PC-3 (cell line): ENCODE data around the gene LBX2. TPM values are rescaled to one million over a fixed set of nuclear protein-coding genes. Genes with fewer than 3 reads are reported as not detected.
A peak's percentile ranks its signal among the peaks of the same experiment; 100 is the strongest.

Source experiments
- ATAC-seq: fragments of 200-7000 bp; cut with Tn5 transposase; 2 replicates; pipeline ENCODE4 v1.9.1; 2020; ENCODE audit warnings: mild to moderate bottlenecking, moderate library complexity
- BruUV-seq: library from RNA; stranded (reverse); fragments of 400-500 nt; replicated peaks from 2 replicates; lab custom pipeline; 2021; lab: Mats Ljungman, UMichigan
- CTCF ChIA-PET: fragments of 300-600 bp; sonication (Branson Sonifier 250); formaldehyde crosslinking; loops from one replicate; lab custom pipeline; 2022; ENCODE audit warnings: antibody characterized with exemption; lab: Charles Lee
- POLR2A ChIA-PET: fragments of 300-600 bp; sonication (Branson Sonifier 250); formaldehyde crosslinking; loops from one replicate; lab custom pipeline; 2022; ENCODE audit warnings: antibody characterized with exemption; ENCODE audit not compliant: unreplicated experiment; lab: Charles Lee
- DNase-seq: peaks from one replicate; pipeline ENCODE4 v3.0.0-alpha.2; 2015
- H2AFZ ChIP-seq: fragments of 300-600 bp; sonication (generic); 2 replicates; pipeline ENCODE4 v1.6.0; 2016; ENCODE audit warnings: antibody characterized with exemption, low read length
- H3F3A ChIP-seq: fragments of 300-600 bp; sonication (generic); one replicate; pipeline ENCODE4 v1.6.0; 2017; ENCODE audit warnings: antibody characterized with exemption, low read length, control low read depth, mild to moderate bottlenecking; ENCODE audit not compliant: unreplicated experiment
- H3K27ac ChIP-seq: fragments of 300-600 bp; sonication (generic); 2 replicates; pipeline ENCODE4 v1.5.1; 2016; ENCODE audit warnings: mild to moderate bottlenecking, low read length
- H3K27me3 ChIP-seq: fragments of 300-600 bp; sonication (generic); 2 replicates; pipeline ENCODE4 v1.6.1; 2016; ENCODE audit warnings: low read length, mixed read lengths
- H3K36me3 ChIP-seq: fragments of 300-600 bp; sonication (generic); 2 replicates; pipeline ENCODE4 v1.6.1; 2016; ENCODE audit warnings: low read depth, mixed run types, low read length, mixed read lengths
- H3K4me1 ChIP-seq: fragments of 300-600 bp; sonication (generic); 2 replicates; pipeline ENCODE4 v1.5.1; 2016; ENCODE audit warnings: low read length; ENCODE audit not compliant: insufficient read depth
- H3K4me2 ChIP-seq: fragments of 300-600 bp; sonication (generic); 2 replicates; pipeline ENCODE4 v1.6.0; 2016; ENCODE audit warnings: low read length
- H3K4me3 ChIP-seq: fragments of 300-600 bp; sonication (generic); 2 replicates; pipeline ENCODE4 v1.5.1; 2016; ENCODE audit warnings: mild to moderate bottlenecking, low read length, mixed read lengths
- H3K79me2 ChIP-seq: fragments of 300-600 bp; sonication (generic); 2 replicates; pipeline ENCODE4 v1.6.1; 2017; ENCODE audit warnings: low read length, mixed read lengths
- H3K9ac ChIP-seq: fragments of 300-600 bp; sonication (generic); 2 replicates; pipeline ENCODE4 v1.6.0; 2016; ENCODE audit warnings: mild to moderate bottlenecking, low read length
- H3K9me2 ChIP-seq: fragments of 300-600 bp; sonication (generic); replicated peaks from 2 replicates; pipeline ENCODE4 v1.6.1; 2016; ENCODE audit warnings: mixed run types, low read length, mixed read lengths
- H3K9me3 ChIP-seq: fragments of 300-600 bp; sonication (generic); 2 replicates; pipeline ENCODE4 v1.6.1; 2016; ENCODE audit warnings: low read length, mixed read lengths
- H4K20me1 ChIP-seq: fragments of 300-600 bp; sonication (generic); 2 replicates; pipeline ENCODE4 v1.6.1; 2016; ENCODE audit warnings: low read length, mixed read lengths
- EZH2 ChIP-seq: fragments of 300-600 bp; sonication (generic); IDR thresholded peaks from one replicate; pipeline ENCODE4 v1.6.1; 2017; ENCODE audit warnings: antibody characterized with exemption, mild to moderate bottlenecking, low read length; ENCODE audit not compliant: unreplicated experiment
- EZH2phosphoT487 ChIP-seq: fragments of 300-600 bp; sonication (generic); IDR thresholded peaks from 2 replicates; pipeline ENCODE4 v1.6.1; 2018; ENCODE audit warnings: mild to moderate bottlenecking, antibody characterized with exemption, low read length, borderline replicate concordance
- intact Hi-C: fragments of 100-400 bp; cut with micrococcal nuclease; formaldehyde crosslinking; loops from 2 replicates; pipeline ENCODE4 v1.9.0; 2023
- total RNA-seq: library from RNA; depleted of rRNA; stranded (reverse); fragments of >200 nt; gene quantifications from 2 replicates; pipeline ENCODE4 v1.2.3, GENCODE V29; 2014
- TF ChIP-seq, protein P1 (sequence below): fragments of 300-600 bp; sonication (generic); conservative IDR thresholded peaks from 2 replicates; pipeline ENCODE4 v1.5.1; 2017; ENCODE audit warnings: antibody characterized with exemption, low read depth, mild to moderate bottlenecking, low read length

Gene LBX2
- total RNA-seq, 1 experiment from 2014 or later = not detected

GRCh38 chr2:74546004-74546403 is 46.6 kb upstream of the LBX2 start:
- TF ChIP-seq, protein P1, sequence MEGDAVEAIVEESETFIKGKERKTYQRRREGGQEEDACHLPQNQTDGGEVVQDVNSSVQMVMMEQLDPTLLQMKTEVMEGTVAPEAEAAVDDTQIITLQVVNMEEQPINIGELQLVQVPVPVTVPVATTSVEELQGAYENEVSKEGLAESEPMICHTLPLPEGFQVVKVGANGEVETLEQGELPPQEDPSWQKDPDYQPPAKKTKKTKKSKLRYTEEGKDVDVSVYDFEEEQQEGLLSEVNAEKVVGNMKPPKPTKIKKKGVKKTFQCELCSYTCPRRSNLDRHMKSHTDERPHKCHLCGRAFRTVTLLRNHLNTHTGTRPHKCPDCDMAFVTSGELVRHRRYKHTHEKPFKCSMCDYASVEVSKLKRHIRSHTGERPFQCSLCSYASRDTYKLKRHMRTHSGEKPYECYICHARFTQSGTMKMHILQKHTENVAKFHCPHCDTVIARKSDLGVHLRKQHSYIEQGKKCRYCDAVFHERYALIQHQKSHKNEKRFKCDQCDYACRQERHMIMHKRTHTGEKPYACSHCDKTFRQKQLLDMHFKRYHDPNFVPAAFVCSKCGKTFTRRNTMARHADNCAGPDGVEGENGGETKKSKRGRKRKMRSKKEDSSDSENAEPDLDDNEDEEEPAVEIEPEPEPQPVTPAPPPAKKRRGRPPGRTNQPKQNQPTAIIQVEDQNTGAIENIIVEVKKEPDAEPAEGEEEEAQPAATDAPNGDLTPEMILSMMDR = no peak
- TF ChIP-seq EZH2phosphoT487 = no peak
- TF ChIP-seq EZH2 = no peak
- POLR2A ChIA-PET = no interaction called here
- intact Hi-C loops = no loop called here

DNA sequence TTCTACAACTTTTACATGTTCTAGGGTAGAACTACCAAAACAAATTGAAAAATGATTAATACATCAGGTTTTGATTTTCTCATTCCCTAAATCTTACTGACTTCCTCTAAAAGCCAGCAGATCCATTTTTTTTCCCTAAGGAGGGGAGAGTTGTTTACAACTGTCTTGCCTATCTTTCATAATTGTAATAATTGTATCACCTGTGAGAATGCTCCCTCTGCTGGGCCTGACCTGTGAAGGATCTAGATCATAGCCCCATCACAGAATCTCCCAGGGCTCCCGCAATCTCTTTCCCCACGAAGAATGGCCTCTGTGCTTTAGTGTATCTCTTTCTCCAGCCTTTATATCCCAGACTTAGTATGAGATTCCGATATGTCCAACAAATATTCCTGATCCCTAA is 45.2 kb upstream of the LBX2 start:
- POLR2A ChIA-PET = no interaction called here
- Histone ChIP-seq H3K9me2 (no peaks in the 10 kb centered on the region), H3K4me3 (no peak overlapping the region), H3K9ac (no peak overlapping the region), H3K4me1 (peaks cover 6% of the 10 kb centered on the region; the same call in 1 of the 2 replicates), H3K27ac (no peak overlapping the region), H3K4me2 (no peak overlapping the region), H2AFZ (no peak overlapping the region), H3K27me3 (no peaks in the 10 kb centered on the region), H3K79me2 (peaks cover 1% of the 10 kb centered on the region), H3K36me3 (no peaks in the 10 kb centered on the region), H3K9me3 (no peaks in the 10 kb centered on the region), H4K20me1 (no peaks in the 10 kb centered on the region), H3F3A (no peaks in the 10 kb centered on the region)
- BruUV-seq = no TSS peak
- CTCF ChIA-PET = no interaction called here
- intact Hi-C loops = no loop called here
- TF ChIP-seq EZH2phosphoT487 (no peak), EZH2 (no peak)
- TF ChIP-seq, protein P1 = peak; percentile 47
- ATAC-seq (peak; percentile 25; the same call in 1 of the 2 replicates), DNase-seq (peak; percentile 28)

More at GRCh38 chr2:74546004-74546403, 46.6 kb upstream of the LBX2 start:
- ATAC-seq (no peak), DNase-seq (no peak)
- no peaks in the 10 kb centered on the region for H3K36me3 ChIP-seq
- no peak overlapping the region for H3K4me2 ChIP-seq
- H3K79me2 ChIP-seq = peaks cover 10% of the 10 kb centered on the region
- H3K9me3 ChIP-seq = no peaks in the 10 kb centered on the region
- no peaks in the 10 kb centered on the region for H3K9me2 ChIP-seq
- H3K4me1 ChIP-seq = peaks cover 12% of the 10 kb centered on the region; the same call in 1 of the 2 replicates
- no peaks in the 10 kb centered on the region for H3K27me3 ChIP-seq
- H3K27ac ChIP-seq = no peak overlapping the region
- H2AFZ ChIP-seq = no peak overlapping the region
- H3K9ac ChIP-seq = no peak overlapping the region
- CTCF ChIA-PET = no interaction called here
- no peak overlapping the region for H3K4me3 ChIP-seq
- no peaks in the 10 kb centered on the region for H3F3A ChIP-seq
- no TSS peak for BruUV-seq
- H4K20me1 ChIP-seq = no peaks in the 10 kb centered on the region

GRCh38 chr2:74542978-74543377 is 43.6 kb upstream of the LBX2 start:
- no peaks in the 10 kb centered on the region for H4K20me1 ChIP-seq
- POLR2A ChIA-PET = no interaction called here
- ATAC-seq = no peak

More at GRCh38 chr2:74542978-74543377, 43.6 kb upstream of the LBX2 start:
- no peaks in the 10 kb centered on the region for H3K36me3 ChIP-seq
- H3K79me2 ChIP-seq = no peaks in the 10 kb centered on the region
- CTCF ChIA-PET = no interaction called here
- BruUV-seq = no TSS peak
- no peak for DNase-seq
- no peak overlapping the region for H3K4me2 ChIP-seq
- TF ChIP-seq EZH2phosphoT487 (no peak), EZH2 (no peak)
- TF ChIP-seq, protein P1 = no peak
- no peaks in the 10 kb centered on the region for H3K9me3 ChIP-seq
- no peaks in the 10 kb centered on the region for H3F3A ChIP-seq
- no peaks in the 10 kb centered on the region for H3K27me3 ChIP-seq
- intact Hi-C loops = no loop called here
- H3K9ac ChIP-seq = no peak overlapping the region
- no peak overlapping the region for H2AFZ ChIP-seq
- H3K4me3 ChIP-seq = no peak overlapping the region
- no peaks in the 10 kb centered on the region for H3K9me2 ChIP-seq
- no peak overlapping the region for H3K27ac ChIP-seq
- no peaks in the 10 kb centered on the region for H3K4me1 ChIP-seq
